ENCODE measurements around the gene RPTOR. TPM values are rescaled to one million over a fixed set of nuclear protein-coding genes. Genes with fewer than 3 reads are reported as not detected.

RPTOR gene
- total and polyA plus RNA-seq, 3 experiments from 2014 or later: 7.9 to 69.4 (median 63.9) TPM

DNA sequence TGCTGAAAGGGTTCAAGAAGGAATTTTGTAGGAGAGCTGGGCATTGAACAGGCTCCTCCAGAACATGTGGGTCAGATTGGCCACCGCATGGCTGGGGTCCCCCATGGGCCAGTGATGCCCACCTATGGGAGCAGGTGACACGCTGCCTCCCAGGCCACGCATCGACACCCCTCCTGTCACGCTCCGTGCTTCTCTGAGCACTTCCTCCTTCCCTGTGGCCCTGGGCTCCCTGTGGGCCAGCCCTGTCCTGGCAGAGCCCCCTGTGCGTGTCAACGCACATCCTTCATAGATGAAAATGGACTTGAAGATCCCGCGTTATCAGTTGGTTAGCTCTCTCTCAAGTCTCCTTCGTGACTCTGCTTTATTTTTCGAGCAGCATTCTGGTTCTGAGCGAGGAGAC lies 160.3 kb downstream of the RPTOR start:
- H3K9me3 ChIP-seq (ENCODE audit: low read length): no peaks in the 10 kb centered on the region
- no peak overlapping the region for H3K27ac ChIP-seq (ENCODE audit: low read depth, low read length)
- no peak overlapping the region for H3K4me3 ChIP-seq (ENCODE audit: low read length)
- Mint-ChIP-seq H3K4me1 (peaks cover 42 to 93% (median 89%) of the 10 kb centered on the region in 3 donors), H3K9me3 (no peaks in the 10 kb centered on the region), H3K4me3 (peak overlapping the region in 1 of 7 donors; percentile 23), H3K27me3 (no peaks in the 10 kb centered on the region), H3K27ac (peak overlapping the region in 4 of 8 donors; percentile 12 to 85 (median 52)), H3K36me3 (peaks cover 13 to 17% (median 15%) of the 10 kb centered on the region in 3 donors)
- no peaks in the 10 kb centered on the region for H3K27me3 ChIP-seq (ENCODE audit: insufficient read depth, low read length, poor library complexity, severe bottlenecking)
- no peaks in the 10 kb centered on the region for H3K36me3 ChIP-seq (ENCODE audit: insufficient read depth, low read length)
- CTCF ChIA-PET: no interaction called here
- H3K4me1 ChIP-seq (ENCODE audit: insufficient read depth, low read length): peaks cover 47% of the 10 kb centered on the region
- no peak for DNase-seq
- POLR2A ChIA-PET: no interaction called here

DNA sequence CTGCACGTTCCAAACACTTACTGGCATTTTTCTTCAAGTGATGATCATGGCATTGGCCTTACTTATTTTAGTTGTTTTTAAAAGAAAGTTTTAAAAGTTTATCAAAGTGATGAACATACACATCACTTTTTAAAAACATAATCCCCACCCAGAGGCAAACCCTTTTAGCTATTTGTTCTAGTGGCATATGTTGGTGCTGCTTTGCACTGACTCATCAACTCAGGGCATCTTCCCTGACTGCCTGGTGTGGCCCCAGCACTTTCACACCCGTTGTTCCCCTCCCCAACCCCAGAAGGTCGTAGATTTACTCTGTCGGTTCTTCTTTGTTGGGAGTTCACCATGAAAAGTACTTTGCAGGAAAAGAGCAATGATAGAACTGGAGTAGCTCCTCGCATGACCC lies 161.3 kb downstream of the RPTOR start:
- ChIA-PET POLR2A (no interaction called here), CTCF (no interaction called here)
- DNase-seq: no peak
- no peak overlapping the region for H3K4me3 ChIP-seq (ENCODE audit: low read length)
- peaks cover 47% of the 10 kb centered on the region for H3K4me1 ChIP-seq (ENCODE audit: insufficient read depth, low read length)
- H3K9me3 ChIP-seq (ENCODE audit: low read length): no peaks in the 10 kb centered on the region
- no peak overlapping the region for H3K27ac ChIP-seq (ENCODE audit: low read depth, low read length)
- H3K27me3 ChIP-seq (ENCODE audit: insufficient read depth, low read length, poor library complexity, severe bottlenecking): no peaks in the 10 kb centered on the region
- peak overlapping the region in 4 of 8 donors; percentile 19 to 89 (median 32) for H3K27ac Mint-ChIP-seq
- peaks cover 37 to 93% (median 92%) of the 10 kb centered on the region in 3 donors for H3K4me1 Mint-ChIP-seq
- peaks cover 10 to 17% (median 17%) of the 10 kb centered on the region in 3 donors for H3K36me3 Mint-ChIP-seq
- no peaks in the 10 kb centered on the region for H3K27me3 Mint-ChIP-seq
- no peaks in the 10 kb centered on the region for H3K9me3 Mint-ChIP-seq
- H3K4me3 Mint-ChIP-seq: no peak overlapping the region
- no peaks in the 10 kb centered on the region for H3K36me3 ChIP-seq (ENCODE audit: insufficient read depth, low read length)

GRCh38 chr17:80706463-80706867 lies 161.8 kb downstream of the RPTOR start:
- ChIA-PET CTCF (no interaction called here), POLR2A (no interaction called here)
- H3K4me1 ChIP-seq (ENCODE audit: insufficient read depth, low read length): peaks cover 47% of the 10 kb centered on the region
- H3K27me3 Mint-ChIP-seq: no peaks in the 10 kb centered on the region
- no peaks in the 10 kb centered on the region for H3K9me3 Mint-ChIP-seq
- peaks cover 10 to 18% (median 17%) of the 10 kb centered on the region in 3 donors for H3K36me3 Mint-ChIP-seq
- no peaks in the 10 kb centered on the region for H3K36me3 ChIP-seq (ENCODE audit: insufficient read depth, low read length)
- no peak overlapping the region for H3K4me3 ChIP-seq (ENCODE audit: low read length)
- no peak for DNase-seq
- peaks cover 39 to 94% (median 92%) of the 10 kb centered on the region in 3 donors for H3K4me1 Mint-ChIP-seq
- H3K27ac ChIP-seq (ENCODE audit: low read depth, low read length): no peak overlapping the region
- no peak overlapping the region for H3K27ac Mint-ChIP-seq
- H3K4me3 Mint-ChIP-seq: no peak overlapping the region
- H3K9me3 ChIP-seq (ENCODE audit: low read length): no peaks in the 10 kb centered on the region
- H3K27me3 ChIP-seq (ENCODE audit: insufficient read depth, low read length, poor library complexity, severe bottlenecking): no peaks in the 10 kb centered on the region

DNA sequence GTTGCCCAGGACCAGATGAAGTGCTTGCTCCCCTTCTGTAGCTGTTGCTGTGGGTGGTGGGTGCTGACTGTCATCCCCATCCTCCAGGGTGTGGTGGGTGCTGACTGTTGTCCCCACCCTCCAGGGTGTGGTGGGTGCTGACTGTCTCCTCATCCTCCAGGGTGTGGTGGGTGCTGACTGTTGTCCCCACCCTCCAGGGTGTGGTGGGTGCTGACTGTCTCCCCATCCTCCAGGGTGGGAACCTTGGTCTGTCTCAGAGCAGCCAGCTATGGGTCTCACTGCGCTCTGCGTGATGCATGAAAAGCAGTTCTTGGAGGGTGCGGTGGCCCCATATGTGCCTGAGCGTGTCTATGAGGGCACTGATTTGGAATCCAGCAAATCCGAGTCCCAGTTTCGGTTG lies 163.8 kb downstream of the RPTOR start:
- H3K27ac Mint-ChIP-seq: peak overlapping the region in 5 of 8 donors; percentile 47 to 86 (median 70)
- no peak for DNase-seq

GRCh38 chr17:80709090-80709695 lies 164.6 kb downstream of the RPTOR start:
- no peaks in the 10 kb centered on the region for H3K27me3 Mint-ChIP-seq
- H3K36me3 Mint-ChIP-seq: peaks cover 2 to 18% (median 15%) of the 10 kb centered on the region in 3 donors
- CTCF ChIA-PET: no interaction called here
- H3K27me3 ChIP-seq (ENCODE audit: insufficient read depth, low read length, poor library complexity, severe bottlenecking): no peaks in the 10 kb centered on the region
- H3K27ac Mint-ChIP-seq: peak overlapping the region in 5 of 8 donors; percentile 22 to 86 (median 75)
- H3K4me1 ChIP-seq (ENCODE audit: insufficient read depth, low read length): peaks cover 22% of the 10 kb centered on the region
- no peaks in the 10 kb centered on the region for H3K9me3 ChIP-seq (ENCODE audit: low read length)
- no peak overlapping the region for H3K4me3 ChIP-seq (ENCODE audit: low read length)
- peaks cover 22 to 85% (median 79%) of the 10 kb centered on the region in 3 donors for H3K4me1 Mint-ChIP-seq
- POLR2A ChIA-PET: no interaction called here
- H3K27ac ChIP-seq (ENCODE audit: low read depth, low read length): no peak overlapping the region
- no peak for DNase-seq
- no peaks in the 10 kb centered on the region for H3K9me3 Mint-ChIP-seq
- peak overlapping the region in 5 of 7 donors; percentile 45 to 83 (median 65) for H3K4me3 Mint-ChIP-seq
- H3K36me3 ChIP-seq (ENCODE audit: insufficient read depth, low read length): no peaks in the 10 kb centered on the region

More for the DNA sequence above, 163.8 kb downstream of the RPTOR start:
- no peaks in the 10 kb centered on the region for H3K36me3 ChIP-seq (ENCODE audit: insufficient read depth, low read length)
- no peaks in the 10 kb centered on the region for H3K27me3 Mint-ChIP-seq
- ChIA-PET CTCF (no interaction called here), POLR2A (no interaction called here)
- no peak overlapping the region for H3K27ac ChIP-seq (ENCODE audit: low read depth, low read length)
- H3K4me3 ChIP-seq (ENCODE audit: low read length): no peak overlapping the region
- no peaks in the 10 kb centered on the region for H3K9me3 Mint-ChIP-seq
- H3K4me1 Mint-ChIP-seq: peaks cover 29 to 90% (median 86%) of the 10 kb centered on the region in 3 donors
- H3K4me3 Mint-ChIP-seq: peak overlapping the region in 5 of 7 donors; percentile 45 to 68 (median 61)
- H3K27me3 ChIP-seq (ENCODE audit: insufficient read depth, low read length, poor library complexity, severe bottlenecking): no peaks in the 10 kb centered on the region
- H3K36me3 Mint-ChIP-seq: peaks cover 5 to 18% (median 17%) of the 10 kb centered on the region in 3 donors
- H3K9me3 ChIP-seq (ENCODE audit: low read length): no peaks in the 10 kb centered on the region
- H3K4me1 ChIP-seq (ENCODE audit: insufficient read depth, low read length): peaks cover 29% of the 10 kb centered on the region

- Mint-ChIP-seq H3K36me3 (peaks cover 3 to 18% (median 15%) of the 10 kb centered on the region in 3 donors), H3K27ac (peak overlapping the region in 5 of 8 donors; percentile 1 to 39 (median 2)), H3K4me1 (peaks cover 14 to 69% (median 66%) of the 10 kb centered on the region in 3 donors), H3K4me3 (peak overlapping the region in 2 of 7 donors; percentile 10 to 43), H3K9me3 (no peaks in the 10 kb centered on the region), H3K27me3 (no peaks in the 10 kb centered on the region)
- Histone ChIP-seq H3K4me3 (ENCODE audit: low read length) (no peak overlapping the region), H3K27me3 (ENCODE audit: insufficient read depth, low read length, poor library complexity, severe bottlenecking) (no peaks in the 10 kb centered on the region), H3K4me1 (ENCODE audit: insufficient read depth, low read length) (peaks cover 10% of the 10 kb centered on the region), H3K9me3 (ENCODE audit: low read length) (no peaks in the 10 kb centered on the region), H3K27ac (ENCODE audit: low read depth, low read length) (no peak overlapping the region), H3K36me3 (ENCODE audit: insufficient read depth, low read length) (no peaks in the 10 kb centered on the region)
- ChIA-PET POLR2A (no interaction called here), CTCF (no interaction called here)
- no peak for DNase-seq
These were observed 166.2 kb downstream of the RPTOR start for GRCh38 chr17:80710714-80711302.

DNA sequence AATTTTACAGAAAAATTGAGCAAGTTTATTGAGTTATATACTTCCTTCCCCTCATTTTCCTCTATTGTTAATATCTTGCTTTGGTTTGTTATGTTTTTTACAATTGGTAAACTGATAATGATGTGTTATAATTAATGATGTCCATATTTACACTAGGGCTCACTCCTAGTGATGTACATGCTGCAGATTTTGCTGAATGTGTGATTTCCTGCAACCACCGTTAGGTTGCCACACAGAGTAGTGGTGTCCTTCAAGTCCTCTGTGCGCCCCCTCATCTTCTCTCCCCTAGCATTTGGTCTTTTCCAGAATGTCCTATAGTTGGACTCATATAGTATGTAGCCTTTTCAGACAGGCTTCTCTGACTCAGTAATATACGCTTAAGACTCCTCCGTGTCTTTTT lies 167.5 kb downstream of the RPTOR start:
- Mint-ChIP-seq H3K4me1 (peaks cover 10 to 57% (median 56%) of the 10 kb centered on the region in 3 donors), H3K4me3 (peak overlapping the region in 3 of 7 donors; percentile 4 to 63 (median 7)), H3K36me3 (peaks cover 10 to 18% (median 15%) of the 10 kb centered on the region in 3 donors), H3K27ac (peak overlapping the region in 3 of 8 donors; percentile 30 to 61 (median 38)), H3K27me3 (no peaks in the 10 kb centered on the region), H3K9me3 (no peaks in the 10 kb centered on the region)
- Histone ChIP-seq H3K36me3 (ENCODE audit: insufficient read depth, low read length) (no peaks in the 10 kb centered on the region), H3K27me3 (ENCODE audit: insufficient read depth, low read length, poor library complexity, severe bottlenecking) (no peaks in the 10 kb centered on the region), H3K4me3 (ENCODE audit: low read length) (no peak overlapping the region), H3K4me1 (ENCODE audit: insufficient read depth, low read length) (peaks cover 10% of the 10 kb centered on the region), H3K27ac (ENCODE audit: low read depth, low read length) (no peak overlapping the region), H3K9me3 (ENCODE audit: low read length) (no peaks in the 10 kb centered on the region)
- DNase-seq: no peak
- POLR2A ChIA-PET: no interaction called here
- CTCF ChIA-PET: no interaction called here

- Mint-ChIP-seq H3K4me3 (peak overlapping the region in 3 of 7 donors; percentile 5 to 63 (median 24)), H3K27me3 (no peaks in the 10 kb centered on the region), H3K36me3 (peaks cover 10 to 18% (median 16%) of the 10 kb centered on the region in 3 donors), H3K9me3 (no peaks in the 10 kb centered on the region), H3K27ac (peak overlapping the region in 4 of 8 donors; percentile 11 to 45 (median 43)), H3K4me1 (peaks cover 10 to 53% (median 53%) of the 10 kb centered on the region in 3 donors)
- ChIA-PET CTCF (no interaction called here), POLR2A (no interaction called here)
- peaks cover 10% of the 10 kb centered on the region for H3K4me1 ChIP-seq (ENCODE audit: insufficient read depth, low read length)
- H3K36me3 ChIP-seq (ENCODE audit: insufficient read depth, low read length): no peaks in the 10 kb centered on the region
- H3K4me3 ChIP-seq (ENCODE audit: low read length): no peak overlapping the region
- DNase-seq: no peak
- no peaks in the 10 kb centered on the region for H3K27me3 ChIP-seq (ENCODE audit: insufficient read depth, low read length, poor library complexity, severe bottlenecking)
- H3K27ac ChIP-seq (ENCODE audit: low read depth, low read length): no peak overlapping the region
- H3K9me3 ChIP-seq (ENCODE audit: low read length): no peaks in the 10 kb centered on the region
These were observed 168.0 kb downstream of the RPTOR start for GRCh38 chr17:80712606-80713005.

All from CD8-positive, alpha-beta memory T cell (primary cell).